Glutamatergic neuron (in vitro differentiated cells): ENCODE data around the gene ARHGAP1. TPM values are rescaled to one million over a fixed set of nuclear protein-coding genes. Genes with fewer than 3 reads are reported as not detected.
A peak's percentile ranks its signal among the peaks of the same experiment; 100 is the strongest.

Experiments used
- DNase-seq: peaks from one replicate; pipeline ENCODE4 v3.0.0; 2022
- H3K27ac Mint-ChIP-seq: one replicate; pipeline ENCODE4 v1.8.0; 2020; ENCODE audit warnings: mild to moderate bottlenecking, mixed read lengths, inconsistent platforms; ENCODE audit not compliant: unreplicated experiment
- H3K27me3 Mint-ChIP-seq: one replicate; pipeline ENCODE4 v1.8.0; 2020; ENCODE audit warnings: mild to moderate bottlenecking, moderate library complexity, mixed read lengths, inconsistent platforms; ENCODE audit not compliant: unreplicated experiment
- H3K36me3 Mint-ChIP-seq: one replicate; pipeline ENCODE4 v1.8.0; 2020; ENCODE audit warnings: mild to moderate bottlenecking, mixed read lengths, inconsistent platforms; ENCODE audit not compliant: unreplicated experiment
- H3K4me1 Mint-ChIP-seq: one replicate; pipeline ENCODE4 v1.8.0; 2020; ENCODE audit warnings: mild to moderate bottlenecking, low read depth, mixed read lengths, inconsistent platforms; ENCODE audit not compliant: unreplicated experiment
- H3K4me3 Mint-ChIP-seq: one replicate; pipeline ENCODE4 v1.8.0; 2020; ENCODE audit warnings: mild to moderate bottlenecking, mixed read lengths, inconsistent platforms; ENCODE audit not compliant: unreplicated experiment
- H3K9me3 Mint-ChIP-seq: one replicate; pipeline ENCODE4 v1.8.0; 2020; ENCODE audit warnings: mild to moderate bottlenecking, moderate library complexity, mixed read lengths, inconsistent platforms; ENCODE audit not compliant: unreplicated experiment
- CTCF ChIP-seq: fragments of 200-600 bp; sonication (generic); IDR thresholded peaks from one replicate; pipeline ENCODE4 v1.5.0; 2021; ENCODE audit not compliant: partially characterized antibody, unreplicated experiment
- total RNA-seq: library from RNA; stranded (reverse); fragmentation: NEBNext Ultra II Directional; extraction: Animal tissue kit (Norgen Biotek cat#: 25700); gene quantifications from one replicate; pipeline ENCODE4 v1.2.1, GENCODE V29; 2021; ENCODE audit not compliant: unreplicated experiment

Gene ARHGAP1
- total RNA-seq, 1 donor from 2014 or later: 38.4 TPM

GRCh38 chr11:46649180-46649738 is 51.2 kb downstream of the ARHGAP1 start:
- Mint-ChIP-seq H3K27me3 (no peaks in the 10 kb centered on the region), H3K4me1 (no peaks in the 10 kb centered on the region), H3K27ac (peak overlapping the region; percentile 77), H3K4me3 (no peak overlapping the region), H3K36me3 (peaks cover 5% of the 10 kb centered on the region), H3K9me3 (no peaks in the 10 kb centered on the region)
- TF ChIP-seq CTCF: no peak
- no peak for DNase-seq

- H3K4me1 Mint-ChIP-seq: no peaks in the 10 kb centered on the region
- no peak overlapping the region for H3K27ac Mint-ChIP-seq
- DNase-seq: no peak
- H3K4me3 Mint-ChIP-seq: no peak overlapping the region
- peaks cover 4% of the 10 kb centered on the region for H3K36me3 Mint-ChIP-seq
- TF ChIP-seq CTCF: no peak
- H3K27me3 Mint-ChIP-seq: peaks cover 2% of the 10 kb centered on the region
- no peaks in the 10 kb centered on the region for H3K9me3 Mint-ChIP-seq
These were observed 56.4 kb downstream of the ARHGAP1 start for GRCh38 chr11:46643986-46644385.

- DNase-seq: no peak
- Mint-ChIP-seq H3K4me3 (no peak overlapping the region), H3K9me3 (no peaks in the 10 kb centered on the region), H3K27me3 (peaks cover 2% of the 10 kb centered on the region), H3K4me1 (no peaks in the 10 kb centered on the region), H3K27ac (no peak overlapping the region), H3K36me3 (peaks cover 4% of the 10 kb centered on the region)
- no peak for TF ChIP-seq CTCF
These were observed 56.9 kb downstream of the ARHGAP1 start for GRCh38 chr11:46643531-46643930.

GRCh38 chr11:46642627-46643335 is 57.6 kb downstream of the ARHGAP1 start:
- Mint-ChIP-seq H3K36me3 (peaks cover 4% of the 10 kb centered on the region), H3K27me3 (peaks cover 2% of the 10 kb centered on the region), H3K4me3 (no peak overlapping the region), H3K4me1 (no peaks in the 10 kb centered on the region), H3K9me3 (no peaks in the 10 kb centered on the region), H3K27ac (no peak overlapping the region)
- TF ChIP-seq CTCF: no peak
- DNase-seq: no peak

GRCh38 chr11:46641639-46642038 is 58.8 kb downstream of the ARHGAP1 start:
- TF ChIP-seq CTCF: no peak
- Mint-ChIP-seq H3K27me3 (peaks cover 2% of the 10 kb centered on the region), H3K9me3 (no peaks in the 10 kb centered on the region), H3K4me3 (no peak overlapping the region), H3K4me1 (no peaks in the 10 kb centered on the region), H3K36me3 (peaks cover 4% of the 10 kb centered on the region), H3K27ac (no peak overlapping the region)
- no peak for DNase-seq
